Cardiac muscle cell (in vitro differentiated cells and primary cell): ENCODE data around the gene XKR7. TPM values are rescaled to one million over a fixed set of nuclear protein-coding genes. Genes with fewer than 3 reads are reported as not detected.

Source experiments
- DNase-seq, 2 donors: peaks; one replicate each; pipeline versions ENCODE4 v3.0.0 to v3.0.0-alpha.2; 2010 to 2017; ENCODE audit warnings: low read depth in 1 of 2, low spot score in 1 of 2
- H3K27ac ChIP-seq: fragments of 200-600 bp; sonication (generic); 2 replicates; pipeline ENCODE4 v1.5.1; 2016
- H3K27me3 ChIP-seq: fragments of 200-600 bp; sonication (generic); 2 replicates; pipeline ENCODE4 v1.6.0; 2016; ENCODE audit warnings: control low read depth
- H3K36me3 ChIP-seq: fragments of 200-600 bp; sonication (generic); 2 replicates; pipeline ENCODE4 v1.5.1; 2016; ENCODE audit warnings: control low read depth
- H3K4me1 ChIP-seq: fragments of 200-600 bp; sonication (generic); 2 replicates; pipeline ENCODE4 v1.8.1; 2017; ENCODE audit warnings: low read depth, mild to moderate bottlenecking, mixed run types
- H3K4me3 ChIP-seq: fragments of 200-600 bp; sonication (generic); 2 replicates; pipeline ENCODE4 v1.5.1; 2016; ENCODE audit warnings: mild to moderate bottlenecking
- H3K9me3 ChIP-seq: fragments of 200-600 bp; sonication (generic); 2 replicates; pipeline ENCODE4 v1.5.1; 2017; ENCODE audit warnings: low read depth, mild to moderate bottlenecking, control low read depth
- CTCF ChIP-seq: IDR thresholded peaks from 2 replicates; pipeline ENCODE4 v1.5.1; 2012; ENCODE audit warnings: low read depth, mild to moderate bottlenecking, low read length
- polyA plus RNA-seq: library from polyadenylated mRNA; unstranded; fragments of >200 nt; fragmentation: Nextera tagmentation; extraction: Ambion mirVana; gene quantifications from 2 replicates; pipeline ENCODE4 v1.2.1, GENCODE V29; 2016
- total RNA-seq: library from RNA; depleted of rRNA; stranded (reverse); fragments of >200 nt; gene quantifications from 2 replicates; pipeline ENCODE4 v1.2.3, GENCODE V29; 2016

The XKR7 gene
- total and polyA plus RNA-seq, 2 experiments from 2014 or later, result 0.03 TPM; not detected in 1

- Histone ChIP-seq H3K36me3 (no peaks in the 10 kb centered on the region), H3K27ac (peak overlapping the region; percentile 36), H3K9me3 (no peaks in the 10 kb centered on the region), H3K4me3 (no peak overlapping the region), H3K4me1 (no peaks in the 10 kb centered on the region), H3K27me3 (peaks cover under 1% of the 10 kb centered on the region)
- no peak for TF ChIP-seq CTCF
- DNase-seq, result peak in 1 of 2 donors; percentile 60
These were observed 72.4 kb downstream of the XKR7 start for GRCh38 chr20:32040142-32040953.

GRCh38 chr20:32045999-32046398, 78.0 kb downstream of the XKR7 start:
- no peak overlapping the region for H3K4me3 ChIP-seq
- no peaks in the 10 kb centered on the region for H3K4me1 ChIP-seq
- no peak for DNase-seq
- peaks cover 32% of the 10 kb centered on the region for H3K27me3 ChIP-seq
- no peak overlapping the region for H3K27ac ChIP-seq
- H3K9me3 ChIP-seq, result no peaks in the 10 kb centered on the region
- no peaks in the 10 kb centered on the region for H3K36me3 ChIP-seq
- TF ChIP-seq CTCF, result no peak

- H3K27ac ChIP-seq, result no peak overlapping the region
- TF ChIP-seq CTCF, result no peak
- no peak for DNase-seq
- H3K4me3 ChIP-seq, result no peak overlapping the region
- H3K27me3 ChIP-seq, result peaks cover 72% of the 10 kb centered on the region
- H3K9me3 ChIP-seq, result no peaks in the 10 kb centered on the region
- peaks cover 2% of the 10 kb centered on the region for H3K4me1 ChIP-seq
- H3K36me3 ChIP-seq, result no peaks in the 10 kb centered on the region
These were observed 82.4 kb downstream of the XKR7 start for GRCh38 chr20:32050324-32050841.

GRCh38 chr20:32050851-32051556, 83.1 kb downstream of the XKR7 start:
- no peaks in the 10 kb centered on the region for H3K9me3 ChIP-seq
- DNase-seq, result no peak
- H3K36me3 ChIP-seq, result no peaks in the 10 kb centered on the region
- peaks cover 2% of the 10 kb centered on the region for H3K4me1 ChIP-seq
- H3K27ac ChIP-seq, result no peak overlapping the region
- no peak for TF ChIP-seq CTCF
- H3K27me3 ChIP-seq, result peaks cover 69% of the 10 kb centered on the region
- H3K4me3 ChIP-seq, result no peak overlapping the region

- no peak for DNase-seq
- H3K27me3 ChIP-seq, result peaks cover 72% of the 10 kb centered on the region
- H3K4me1 ChIP-seq, result peaks cover 2% of the 10 kb centered on the region
- H3K9me3 ChIP-seq, result no peaks in the 10 kb centered on the region
- no peak overlapping the region for H3K27ac ChIP-seq
- H3K36me3 ChIP-seq, result no peaks in the 10 kb centered on the region
- TF ChIP-seq CTCF, result no peak
- no peak overlapping the region for H3K4me3 ChIP-seq
These were observed 83.8 kb downstream of the XKR7 start for GRCh38 chr20:32051720-32052089.
